Body of pancreas (tissue), 4 donors: Measurements from ENCODE around the gene ARHGAP26.
"Not testable (repeated sequence)": the region's sequence is repeated elsewhere in the genome, so short reads cannot be mapped to it uniquely, and the experiment has no call there.

ENCODE experiments used
- POLR2A ChIP-seq, 3 donors: fragments of 450-650 bp; IDR thresholded peaks; one replicate each; pipeline ENCODE4 v1.6.1; 2016; ENCODE audit warnings: antibody characterized with exemption in 3 of 3, mild to moderate bottlenecking in 2 of 3
- TF ChIP-seq, protein P1 (sequence below), 7 experiments: fragments of 450-650 bp in 4 of 7; fragments of 200-600 bp in 3 of 7; sonication (generic) in 3 of 7; IDR thresholded peaks; one replicate each; pipeline ENCODE4 v1.5.1; 2016 to 2019; ENCODE audit warnings: antibody characterized with exemption in 7 of 7

DNA sequence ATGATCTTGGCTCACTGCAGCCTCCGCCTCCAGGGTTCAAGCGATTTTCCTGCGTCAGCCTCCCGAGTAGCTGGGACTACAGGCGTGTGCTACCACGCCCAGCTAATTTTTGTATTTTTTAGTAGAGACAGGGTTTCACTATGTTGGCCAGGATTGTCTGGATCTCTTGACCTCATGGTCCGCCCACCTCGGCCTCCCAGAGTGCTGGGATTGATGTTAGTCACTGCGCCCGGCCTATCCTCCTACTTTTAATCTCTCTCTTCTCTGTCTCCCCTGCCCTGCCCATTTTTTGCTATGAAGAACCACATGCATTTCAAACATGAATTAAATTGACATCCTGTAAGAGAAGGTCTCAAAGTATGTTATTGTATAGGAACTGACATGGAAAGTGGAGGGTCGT lies 158.8 kb downstream of the ARHGAP26 start:
- TF ChIP-seq, protein P1, sequence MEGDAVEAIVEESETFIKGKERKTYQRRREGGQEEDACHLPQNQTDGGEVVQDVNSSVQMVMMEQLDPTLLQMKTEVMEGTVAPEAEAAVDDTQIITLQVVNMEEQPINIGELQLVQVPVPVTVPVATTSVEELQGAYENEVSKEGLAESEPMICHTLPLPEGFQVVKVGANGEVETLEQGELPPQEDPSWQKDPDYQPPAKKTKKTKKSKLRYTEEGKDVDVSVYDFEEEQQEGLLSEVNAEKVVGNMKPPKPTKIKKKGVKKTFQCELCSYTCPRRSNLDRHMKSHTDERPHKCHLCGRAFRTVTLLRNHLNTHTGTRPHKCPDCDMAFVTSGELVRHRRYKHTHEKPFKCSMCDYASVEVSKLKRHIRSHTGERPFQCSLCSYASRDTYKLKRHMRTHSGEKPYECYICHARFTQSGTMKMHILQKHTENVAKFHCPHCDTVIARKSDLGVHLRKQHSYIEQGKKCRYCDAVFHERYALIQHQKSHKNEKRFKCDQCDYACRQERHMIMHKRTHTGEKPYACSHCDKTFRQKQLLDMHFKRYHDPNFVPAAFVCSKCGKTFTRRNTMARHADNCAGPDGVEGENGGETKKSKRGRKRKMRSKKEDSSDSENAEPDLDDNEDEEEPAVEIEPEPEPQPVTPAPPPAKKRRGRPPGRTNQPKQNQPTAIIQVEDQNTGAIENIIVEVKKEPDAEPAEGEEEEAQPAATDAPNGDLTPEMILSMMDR (IDR thresholded peaks at IDR 0.05) = not testable (repeated sequence)
- TF ChIP-seq POLR2A (IDR thresholded peaks at IDR 0.05) = not testable (repeated sequence)
